NCI-H69 (cell line): ENCODE data around the gene TSPAN13.

Source experiments
- DNase-seq: peaks from one replicate; lab custom pipeline; 2025; lab: John Stamatoyannopoulos, UW

Gene TSPAN13

GRCh38 chr7:16812542-16813231, 59.1 kb downstream of the TSPAN13 start:
- DNase-seq, result no peak

- DNase-seq, result peak; percentile 58
Measured at GRCh38 chr7:16813232-16813616, 59.7 kb downstream of the TSPAN13 start.

- DNase-seq, result peak; percentile 27
Measured at GRCh38 chr7:16815001-16815400, 61.4 kb downstream of the TSPAN13 start.

- peak; percentile 25 for DNase-seq
Measured at GRCh38 chr7:16816824-16817223, 63.3 kb downstream of the TSPAN13 start.

GRCh38 chr7:16817536-16817935, 64.0 kb downstream of the TSPAN13 start:
- peak; percentile 71 for DNase-seq

- DNase-seq, result no peak
Measured at GRCh38 chr7:16818732-16819131, 65.2 kb downstream of the TSPAN13 start.

- no peak for DNase-seq
Measured at GRCh38 chr7:16822029-16822428, 68.5 kb downstream of the TSPAN13 start.

- no peak for DNase-seq
Measured at GRCh38 chr7:16826060-16826459, 72.5 kb downstream of the TSPAN13 start.

GRCh38 chr7:16833373-16833772, 79.8 kb downstream of the TSPAN13 start:
- DNase-seq, result no peak
